DOHH2 (cell line): Measurements from ENCODE around the gene PPARA.

Experiments
- H3F3A ChIP-seq: fragments of 200-600 bp; sonication (generic), shearing (Covaris generic); 2 replicates; pipeline ENCODE4 v1.6.0; 2016; ENCODE audit warnings: antibody characterized with exemption, mild to moderate bottlenecking; ENCODE audit not compliant: control insufficient read depth, insufficient read depth
- H3K27ac ChIP-seq: fragments of 200-600 bp; sonication (generic); 2 replicates; pipeline ENCODE4 v1.5.1; 2014; ENCODE audit warnings: low read depth, mild to moderate bottlenecking, low read length, moderate library complexity
- H3K27me3 ChIP-seq: fragments of 200-600 bp; sonication (generic); 2 replicates; pipeline ENCODE4 v1.6.1; 2014; ENCODE audit warnings: mild to moderate bottlenecking, low read length, mixed read lengths; ENCODE audit not compliant: control insufficient read depth
- H3K36me3 ChIP-seq: fragments of 200-600 bp; sonication (generic); 2 replicates; pipeline ENCODE4 v1.6.1; 2014; ENCODE audit warnings: mild to moderate bottlenecking, low read length, moderate library complexity, mixed read lengths; ENCODE audit not compliant: control insufficient read depth
- H3K4me1 ChIP-seq: fragments of 200-600 bp; sonication (generic); 2 replicates; pipeline ENCODE4 v1.6.1; 2014; ENCODE audit warnings: mild to moderate bottlenecking, low read length, mixed read lengths; ENCODE audit not compliant: control insufficient read depth
- H3K4me2 ChIP-seq: fragments of 200-600 bp; sonication (generic); 2 replicates; pipeline ENCODE4 v1.6.0; 2014; ENCODE audit warnings: mild to moderate bottlenecking, low read length, moderate library complexity
- H3K4me3 ChIP-seq: fragments of 200-600 bp; sonication (generic); 2 replicates; pipeline ENCODE4 v1.5.1; 2014; ENCODE audit warnings: mild to moderate bottlenecking, low read length, mixed read lengths
- H3K79me2 ChIP-seq: fragments of 200-600 bp; sonication (generic); 2 replicates; pipeline ENCODE4 v1.6.1; 2014; ENCODE audit warnings: mild to moderate bottlenecking, low read length, mixed read lengths; ENCODE audit not compliant: control insufficient read depth
- H3K9me2 ChIP-seq: fragments of 200-600 bp; sonication (generic); replicated peaks from 2 replicates; pipeline ENCODE4 v1.6.1; 2014; ENCODE audit warnings: mild to moderate bottlenecking, low read length, mixed read lengths; ENCODE audit not compliant: control insufficient read depth
- H3K9me3 ChIP-seq: fragments of 200-600 bp; sonication (generic); 2 replicates; pipeline ENCODE4 v1.6.1; 2014; ENCODE audit warnings: antibody characterized with exemption, low read length, mixed read lengths; ENCODE audit not compliant: control insufficient read depth, insufficient read depth
- H4K20me1 ChIP-seq: fragments of 200-600 bp; sonication (generic); 2 replicates; pipeline ENCODE4 v1.6.0; 2014; ENCODE audit warnings: low read depth, mild to moderate bottlenecking, antibody characterized with exemption, low read length, moderate library complexity; ENCODE audit not compliant: control insufficient read depth, insufficient read depth
- CTCF ChIP-seq: fragments of 200-600 bp; sonication (generic); IDR thresholded peaks from one replicate; pipeline ENCODE4 v1.5.1; 2014; ENCODE audit warnings: antibody characterized with exemption, mild to moderate bottlenecking, low read depth, low read length; ENCODE audit not compliant: poor library complexity, severe bottlenecking
- EZH2phosphoT487 ChIP-seq: fragments of 200-600 bp; sonication (generic); IDR thresholded peaks from 2 replicates; pipeline ENCODE4 v1.6.1; 2017; ENCODE audit warnings: borderline replicate concordance, mild to moderate bottlenecking, antibody characterized with exemption, low read length, moderate library complexity, mixed read lengths

Gene PPARA

GRCh38 chr22:46162771-46163556 is 12.6 kb downstream of the PPARA start:
- TF ChIP-seq EZH2phosphoT487 (no peak), CTCF (no peak)
- Histone ChIP-seq H3F3A (no peaks in the 10 kb centered on the region), H3K9me3 (no peaks in the 10 kb centered on the region), H3K4me1 (no peaks in the 10 kb centered on the region), H3K27me3 (no peaks in the 10 kb centered on the region), H3K9me2 (no peaks in the 10 kb centered on the region), H3K79me2 (no peaks in the 10 kb centered on the region), H3K36me3 (no peaks in the 10 kb centered on the region), H3K27ac (no peak overlapping the region), H4K20me1 (no peaks in the 10 kb centered on the region), H3K4me3 (no peak overlapping the region), H3K4me2 (no peak overlapping the region)

DNA sequence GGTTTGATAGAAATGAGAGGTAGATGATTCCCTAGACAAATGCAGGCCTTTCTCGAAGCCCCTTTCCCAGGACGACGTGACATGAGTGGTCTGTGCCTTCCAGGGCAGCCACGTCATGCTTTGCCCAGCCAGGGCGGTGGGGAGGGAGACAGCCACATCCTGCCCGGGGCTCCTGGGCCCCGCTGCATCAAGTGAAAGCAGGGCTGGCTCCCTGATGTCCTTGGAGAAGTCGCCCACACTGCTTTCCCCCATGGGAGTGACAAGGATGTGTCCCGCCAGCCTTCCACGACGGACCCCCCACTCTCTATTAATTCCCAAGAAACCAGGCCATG is 13.2 kb downstream of the PPARA start:
- no peak overlapping the region for H3K27ac ChIP-seq
- no peaks in the 10 kb centered on the region for H3K36me3 ChIP-seq
- H3K4me1 ChIP-seq = no peaks in the 10 kb centered on the region
- H3K9me2 ChIP-seq = no peaks in the 10 kb centered on the region
- no peaks in the 10 kb centered on the region for H3F3A ChIP-seq
- H3K79me2 ChIP-seq = no peaks in the 10 kb centered on the region
- H3K27me3 ChIP-seq = no peaks in the 10 kb centered on the region
- TF ChIP-seq CTCF = no peak
- H4K20me1 ChIP-seq = no peaks in the 10 kb centered on the region
- H3K4me2 ChIP-seq = no peak overlapping the region
- no peak overlapping the region for H3K4me3 ChIP-seq
- no peaks in the 10 kb centered on the region for H3K9me3 ChIP-seq

DNA sequence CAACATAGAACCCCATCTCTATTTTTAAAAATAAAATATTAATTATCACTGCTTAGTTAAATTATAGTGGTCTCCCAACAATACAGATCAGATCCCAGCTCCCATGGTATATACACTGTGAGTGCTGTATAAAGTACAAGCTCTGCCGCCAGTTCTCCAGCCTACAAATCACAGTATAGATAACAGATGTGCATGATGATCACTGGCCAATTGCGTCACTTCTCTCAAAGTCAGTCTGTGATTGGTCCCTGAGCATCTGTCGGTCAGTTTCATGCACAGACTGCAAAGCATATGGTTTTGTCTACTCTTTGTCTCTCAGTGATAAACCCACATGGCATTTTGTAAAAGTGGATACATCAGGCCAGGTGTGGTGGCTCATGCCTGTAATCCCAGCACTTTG is 15.7 kb downstream of the PPARA start:
- no peaks in the 10 kb centered on the region for H4K20me1 ChIP-seq
- H3K27me3 ChIP-seq = no peaks in the 10 kb centered on the region
- TF ChIP-seq CTCF (no peak), EZH2phosphoT487 (no peak)
- H3K9me2 ChIP-seq = no peaks in the 10 kb centered on the region
- H3K4me2 ChIP-seq = no peak overlapping the region
- no peak overlapping the region for H3K4me3 ChIP-seq
- H3F3A ChIP-seq = no peaks in the 10 kb centered on the region
- no peaks in the 10 kb centered on the region for H3K36me3 ChIP-seq
- H3K9me3 ChIP-seq = no peaks in the 10 kb centered on the region
- H3K79me2 ChIP-seq = no peaks in the 10 kb centered on the region
- no peak overlapping the region for H3K27ac ChIP-seq
- no peaks in the 10 kb centered on the region for H3K4me1 ChIP-seq

- H3K27ac ChIP-seq = no peak overlapping the region
- H3F3A ChIP-seq = no peaks in the 10 kb centered on the region
- H3K4me3 ChIP-seq = no peak overlapping the region
- H3K27me3 ChIP-seq = no peaks in the 10 kb centered on the region
- TF ChIP-seq CTCF = no peak
- TF ChIP-seq EZH2phosphoT487 = no peak
- no peaks in the 10 kb centered on the region for H3K36me3 ChIP-seq
- H3K9me3 ChIP-seq = no peaks in the 10 kb centered on the region
- no peaks in the 10 kb centered on the region for H4K20me1 ChIP-seq
- H3K9me2 ChIP-seq = no peaks in the 10 kb centered on the region
- H3K79me2 ChIP-seq = no peaks in the 10 kb centered on the region
- no peaks in the 10 kb centered on the region for H3K4me1 ChIP-seq
- H3K4me2 ChIP-seq = no peak overlapping the region
These were observed 19.3 kb downstream of the PPARA start for GRCh38 chr22:46169628-46170027.
